HepG2 (cell line): ENCODE data around the gene CCDC120. TPM values are rescaled to one million over a fixed set of nuclear protein-coding genes. Genes with fewer than 3 reads are reported as not detected.
A peak's percentile ranks its signal among the peaks of the same experiment; 100 is the strongest.

Source experiments
- AGO1 ChIP-seq: fragments of 200-400 bp; formaldehyde crosslinking; IDR thresholded peaks from 2 replicates; pipeline ENCODE4 v1.6.1; 2017; ENCODE audit warnings: mild to moderate bottlenecking, low read depth, low read length, moderate library complexity; ENCODE audit not compliant: poor library complexity, severe bottlenecking
- DR1 ChIP-seq: sonication (generic); formaldehyde crosslinking; IDR thresholded peaks from 2 replicates; pipeline ENCODE4 v1.8.0; 2021; ENCODE audit warnings: mild to moderate bottlenecking, missing genetic modification reagents, inconsistent platforms
- ELF1 ChIP-seq: sonication (generic); formaldehyde crosslinking; IDR thresholded peaks from 2 replicates; pipeline ENCODE4 v1.4.0; 2020; ENCODE audit warnings: missing genetic modification reagents
- GABPA ChIP-seq, 2 experiments: IDR thresholded peaks; 2 replicates each; pipeline ENCODE4 v1.6.1; 2011 to 2016; ENCODE audit warnings: low read depth in 2 of 2, low read length in 1 of 2, missing biosample characterization in 1 of 2, missing genetic modification characterization in 1 of 2
- HNRNPLL ChIP-seq: fragments of 200-400 bp; formaldehyde crosslinking; IDR thresholded peaks from 2 replicates; pipeline ENCODE4 v1.6.1; 2017; ENCODE audit warnings: mild to moderate bottlenecking, low read depth, low read length; ENCODE audit not compliant: poor library complexity, severe bottlenecking
- KDM5A ChIP-seq: fragments of 200-600 bp; sonication (generic); IDR thresholded peaks from 2 replicates; pipeline ENCODE4 v1.7.0; 2018; ENCODE audit warnings: antibody characterized with exemption, mild to moderate bottlenecking, low read length, borderline replicate concordance
- KLF16 ChIP-seq, 2 experiments: sonication (generic) in 1 of 2; formaldehyde crosslinking in 1 of 2; IDR thresholded peaks; 2 replicates each; pipeline versions ENCODE4 v1.6.1 to v1.8.0; 2016 to 2023; ENCODE audit warnings: missing genetic modification reagents in 2 of 2, missing compliant biosample characterization in 1 of 2
- MAFG ChIP-seq: sonication (generic); formaldehyde crosslinking; IDR thresholded peaks from 2 replicates; pipeline ENCODE4 v1.5.1; 2020; ENCODE audit warnings: mild to moderate bottlenecking, missing genetic modification reagents
- MATR3 ChIP-seq: sonication (generic); formaldehyde crosslinking; IDR thresholded peaks from 2 replicates; pipeline ENCODE4 v1.4.0; 2020; ENCODE audit warnings: missing genetic modification reagents
- MED1 ChIP-seq: sonication (generic); formaldehyde crosslinking; IDR thresholded peaks from 2 replicates; pipeline ENCODE4 v1.4.0; 2020; ENCODE audit warnings: missing genetic modification reagents
- MTF2 ChIP-seq: sonication (generic); formaldehyde crosslinking; IDR thresholded peaks from 2 replicates; pipeline ENCODE4 v1.5.0; 2020; ENCODE audit warnings: missing genetic modification reagents, borderline replicate concordance
- NFKB2 ChIP-seq: sonication (generic); formaldehyde crosslinking; IDR thresholded peaks from 2 replicates; pipeline ENCODE4 v1.4.0; 2020; ENCODE audit warnings: missing genetic modification reagents, borderline replicate concordance
- NFYC ChIP-seq: IDR thresholded peaks from 2 replicates; pipeline ENCODE4 v1.6.1; 2016; ENCODE audit warnings: missing genetic modification reagents, missing compliant biosample characterization
- REPIN1 ChIP-seq: sonication (generic); formaldehyde crosslinking; IDR thresholded peaks from 2 replicates; pipeline ENCODE4 v1.8.0; 2022; ENCODE audit warnings: missing genetic modification reagents, low read depth, mild to moderate bottlenecking, borderline replicate concordance
- TFDP1 ChIP-seq: IDR thresholded peaks from 2 replicates; pipeline ENCODE4 v1.6.1; 2016; ENCODE audit warnings: missing compliant biosample characterization, missing genetic modification reagents, borderline replicate concordance
- THYN1 ChIP-seq: sonication (generic); formaldehyde crosslinking; IDR thresholded peaks from 2 replicates; pipeline ENCODE4 v1.8.1; 2023; ENCODE audit warnings: low read depth, mild to moderate bottlenecking, moderate library complexity, missing genetic modification reagents, borderline replicate concordance
- TIGD3 ChIP-seq: sonication (generic); formaldehyde crosslinking; IDR thresholded peaks from 2 replicates; pipeline ENCODE4 v1.5.1; 2020; ENCODE audit warnings: mild to moderate bottlenecking, missing genetic modification reagents, borderline replicate concordance
- YEATS4 ChIP-seq: sonication (generic); formaldehyde crosslinking; IDR thresholded peaks from 2 replicates; pipeline ENCODE4 v1.4.0; 2020; ENCODE audit warnings: missing genetic modification reagents, borderline replicate concordance
- ZBTB7B ChIP-seq: sonication (generic); formaldehyde crosslinking; IDR thresholded peaks from 2 replicates; pipeline ENCODE4 v1.4.0; 2020; ENCODE audit warnings: missing genetic modification reagents
- ZNF451 ChIP-seq: sonication (generic); formaldehyde crosslinking; IDR thresholded peaks from 2 replicates; pipeline ENCODE4 v1.5.0; 2020; ENCODE audit warnings: mild to moderate bottlenecking, missing genetic modification reagents
- polyA plus RNA-seq, 8 experiments: library from polyadenylated mRNA; depleted of rRNA in 3 of 8; stranded (reverse) in 7 of 8; unstranded in 1 of 8; fragments of >200 nt; fragmentation: Illumina TruSeq in 4 of 8; extraction: Trizol in 4 of 8; gene quantifications; 2 replicates each; pipeline versions ENCODE4 v1.2.1 to v1.2.3, GENCODE V29; 2011 to 2016; ENCODE audit warnings: low read depth in 4 of 8, missing spikeins in 1 of 8, mixed read lengths in 1 of 8; ENCODE audit not compliant: insufficient read depth in 1 of 8
- total RNA-seq, 5 experiments: library from RNA; depleted of rRNA; stranded (reverse); fragments of >200 nt; fragmentation: Illumina TruSeq; extraction: Trizol; gene quantifications; 2 replicates each; pipeline ENCODE4 v1.2.3, GENCODE V29; 2016; ENCODE audit warnings: low read depth in 1 of 5
- TF ChIP-seq, protein P1 (sequence below): sonication (generic); formaldehyde crosslinking; IDR thresholded peaks from 2 replicates; pipeline ENCODE4 v1.4.0; 2020; ENCODE audit warnings: missing genetic modification reagents
- TF ChIP-seq, protein P2 (sequence below): sonication (generic); formaldehyde crosslinking; IDR thresholded peaks from 2 replicates; pipeline ENCODE4 v1.5.1; 2020; ENCODE audit warnings: missing genetic modification reagents, mild to moderate bottlenecking, borderline replicate concordance

The CCDC120 gene
- total and polyA plus RNA-seq, 2 of the 13 experiments (the other 11 are each of a cell fraction or from before 2014, with no cell fraction given) = 0.89 to 3.2 TPM

DNA sequence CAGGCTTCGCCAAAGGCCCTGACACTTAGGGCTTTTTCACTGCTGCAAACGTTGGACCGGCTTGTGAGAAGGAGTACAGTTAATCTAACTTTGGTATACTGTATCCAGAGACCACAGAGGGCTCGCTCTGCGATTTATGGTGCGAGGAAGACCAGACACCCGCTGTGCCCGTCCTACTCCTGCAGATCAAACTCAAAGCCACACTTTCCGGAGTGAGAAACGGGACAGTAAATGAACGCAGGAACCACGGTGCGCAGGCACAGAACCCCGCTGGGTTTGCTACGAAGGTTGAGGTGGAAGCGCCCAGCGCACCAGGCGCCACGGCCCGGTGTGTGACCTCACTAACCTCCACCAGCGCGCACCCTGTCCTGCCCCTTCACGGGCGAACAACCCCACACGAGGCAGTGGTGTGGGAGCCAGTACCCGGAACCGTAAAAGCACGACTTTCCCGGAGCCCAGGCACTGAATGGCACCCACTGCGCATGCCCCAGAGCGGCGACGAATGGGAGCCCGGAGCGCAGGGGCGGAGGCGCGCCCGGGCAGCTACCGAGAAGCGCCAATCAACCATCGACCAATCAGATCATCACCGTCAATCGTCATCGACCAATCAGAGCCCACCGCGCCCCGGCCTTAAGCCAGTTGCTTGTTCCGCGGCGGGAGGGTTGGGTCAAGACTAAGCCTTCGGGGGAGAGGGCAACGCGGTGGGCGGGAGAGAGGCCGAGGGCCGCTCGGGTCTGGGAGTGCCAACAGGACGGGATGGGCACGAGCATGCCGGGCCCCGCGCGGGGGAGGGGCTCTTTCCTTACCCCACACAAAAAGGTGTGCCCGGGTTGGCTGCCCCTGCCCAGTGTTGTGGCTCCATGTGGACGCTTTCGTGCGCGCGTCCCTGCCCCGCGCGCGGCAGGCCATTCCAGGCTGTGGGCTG lies 42.2 kb downstream of the CCDC120 start (continued):
- TF ChIP-seq, protein P1, sequence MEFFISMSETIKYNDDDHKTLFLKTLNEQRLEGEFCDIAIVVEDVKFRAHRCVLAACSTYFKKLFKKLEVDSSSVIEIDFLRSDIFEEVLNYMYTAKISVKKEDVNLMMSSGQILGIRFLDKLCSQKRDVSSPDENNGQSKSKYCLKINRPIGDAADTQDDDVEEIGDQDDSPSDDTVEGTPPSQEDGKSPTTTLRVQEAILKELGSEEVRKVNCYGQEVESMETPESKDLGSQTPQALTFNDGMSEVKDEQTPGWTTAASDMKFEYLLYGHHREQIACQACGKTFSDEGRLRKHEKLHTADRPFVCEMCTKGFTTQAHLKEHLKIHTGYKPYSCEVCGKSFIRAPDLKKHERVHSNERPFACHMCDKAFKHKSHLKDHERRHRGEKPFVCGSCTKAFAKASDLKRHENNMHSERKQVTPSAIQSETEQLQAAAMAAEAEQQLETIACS = peak; percentile 54
- 0 out of 2 replicates have a peak, but pooled peaks have one; percentile 10 for TF ChIP-seq ZBTB7B (CRISPR knock-in tag)
- peak; percentile 32; the same call in 1 of the 2 replicates for TF ChIP-seq REPIN1 (CRISPR knock-in tag)
- no peak for TF ChIP-seq TIGD3
- TF ChIP-seq AGO1 = peak; percentile 78
- TF ChIP-seq TFDP1 (CRISPR knock-in tag) = peak; percentile 68
- TF ChIP-seq, protein P2, sequence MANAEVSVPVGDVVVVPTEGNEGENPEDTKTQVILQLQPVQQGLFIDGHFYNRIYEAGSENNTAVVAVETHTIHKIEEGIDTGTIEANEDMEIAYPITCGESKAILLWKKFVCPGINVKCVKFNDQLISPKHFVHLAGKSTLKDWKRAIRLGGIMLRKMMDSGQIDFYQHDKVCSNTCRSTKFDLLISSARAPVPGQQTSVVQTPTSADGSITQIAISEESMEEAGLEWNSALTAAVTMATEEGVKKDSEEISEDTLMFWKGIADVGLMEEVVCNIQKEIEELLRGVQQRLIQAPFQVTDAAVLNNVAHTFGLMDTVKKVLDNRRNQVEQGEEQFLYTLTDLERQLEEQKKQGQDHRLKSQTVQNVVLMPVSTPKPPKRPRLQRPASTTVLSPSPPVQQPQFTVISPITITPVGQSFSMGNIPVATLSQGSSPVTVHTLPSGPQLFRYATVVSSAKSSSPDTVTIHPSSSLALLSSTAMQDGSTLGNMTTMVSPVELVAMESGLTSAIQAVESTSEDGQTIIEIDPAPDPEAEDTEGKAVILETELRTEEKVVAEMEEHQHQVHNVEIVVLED (CRISPR knock-in tag) = peak; percentile 23; the same call in 1 of the 2 replicates
- TF ChIP-seq GABPA (IDR thresholded peaks at IDR 0.05; ENCODE audit: low read depth, low read length) = no peak
- TF ChIP-seq GABPA (CRISPR knock-in tag; IDR thresholded peaks at IDR 0.05; ENCODE audit: low read depth) = peak; percentile 26; the same call in 1 of the 2 replicates
- 0 out of 2 replicates have a peak, but pooled peaks have one; percentile 36 for TF ChIP-seq MED1 (CRISPR knock-in tag)
- TF ChIP-seq MATR3 = no peak
- no peak for TF ChIP-seq MTF2 (CRISPR knock-in tag)
- TF ChIP-seq ELF1 (CRISPR knock-in tag) = peak; percentile 60; the same call in 1 of the 2 replicates
- TF ChIP-seq NFYC (CRISPR knock-in tag) = peak; percentile 94
- TF ChIP-seq KLF16 (CRISPR knock-in tag; IDR thresholded peaks at IDR 0.05) = peak in 1 of 2 experiments; percentile 24; a peak in 1 of 4 replicates
- peak; percentile 86 for TF ChIP-seq HNRNPLL
- peak; percentile 64 for TF ChIP-seq YEATS4 (CRISPR knock-in tag)
- peak; percentile 15; the same call in 1 of the 2 replicates for TF ChIP-seq KDM5A
- no peak for TF ChIP-seq THYN1 (CRISPR knock-in tag)
- TF ChIP-seq ZNF451 = peak; percentile 67; the same call in 1 of the 2 replicates
- no peak for TF ChIP-seq MAFG (CRISPR knock-in tag)
- no peak for TF ChIP-seq NFKB2
- TF ChIP-seq DR1 (CRISPR knock-in tag) = peak; percentile 80
